HG02840 (cell line): ENCODE measurements around the gene HGS.

Experiments used
- ATAC-seq: cut with Tn5 transposase; IDR thresholded peaks from one replicate; pipeline ENCODE4 v1.9.1; 2021; ENCODE audit warnings: mild to moderate bottlenecking, moderate library complexity, moderate number of reproducible peaks; ENCODE audit not compliant: unreplicated experiment, low FRiP score

HGS gene

GRCh38 chr17:81684442-81684911 lies 666 bp downstream of the HGS start:
- ATAC-seq, result no peak

GRCh38 chr17:81685108-81685507 lies 1.3 kb downstream of the HGS start:
- ATAC-seq, result no peak

GRCh38 chr17:81686614-81687013 lies 2.8 kb downstream of the HGS start:
- ATAC-seq, result no peak

- no peak for ATAC-seq
Measured at GRCh38 chr17:81687770-81688541, 4.1 kb downstream of the HGS start.

GRCh38 chr17:81688616-81689015 lies 4.8 kb downstream of the HGS start:
- ATAC-seq, result no peak

GRCh38 chr17:81690066-81690465 lies 6.3 kb downstream of the HGS start:
- ATAC-seq, result no peak

GRCh38 chr17:81690549-81690948 lies 6.7 kb downstream of the HGS start:
- ATAC-seq, result no peak

- no peak for ATAC-seq
Measured at GRCh38 chr17:81691196-81691595, 7.4 kb downstream of the HGS start.

- ATAC-seq, result no peak
Measured at GRCh38 chr17:81691608-81692007, 7.8 kb downstream of the HGS start.

GRCh38 chr17:81693509-81694210 lies 9.8 kb downstream of the HGS start:
- ATAC-seq, result no peak

GRCh38 chr17:81694810-81695209 lies 11.0 kb downstream of the HGS start:
- ATAC-seq, result no peak

GRCh38 chr17:81695211-81695610 lies 11.4 kb downstream of the HGS start:
- ATAC-seq, result no peak

GRCh38 chr17:81695801-81696200 lies 12.0 kb downstream of the HGS start:
- no peak for ATAC-seq

- ATAC-seq, result no peak
Measured at GRCh38 chr17:81696218-81696941, 12.6 kb downstream of the HGS start.

GRCh38 chr17:81697261-81698044 lies 13.6 kb downstream of the HGS start:
- ATAC-seq, result no peak

GRCh38 chr17:81700353-81701287 lies 16.8 kb downstream of the HGS start:
- ATAC-seq, result no peak

- no peak for ATAC-seq
Measured at GRCh38 chr17:81701288-81702071, 17.7 kb downstream of the HGS start.

- ATAC-seq, result peak; percentile 82
Measured at GRCh38 chr17:81702934-81703746, 19.3 kb downstream of the HGS start, which contains the start of gene MRPL12. Gene MRPL12, plus strand, starts transcription at chr17:81703367. Its CDS starts 135 bp downstream, at chr17:81703502.
